Retinal pigment epithelial cell (primary cell): ENCODE results near the gene ZFAND2B.

ENCODE experiments used
- DNase-seq: peaks from one replicate; pipeline ENCODE4 v3.0.0-alpha.2; 2010; ENCODE audit warnings: low read depth
- H3K4me3 ChIP-seq: 2 replicates; pipeline ENCODE4 v1.5.1; 2011; ENCODE audit warnings: mild to moderate bottlenecking, low read length, control low read depth, moderate library complexity
- TF ChIP-seq, protein P1 (sequence below): conservative IDR thresholded peaks from 2 replicates; pipeline ENCODE4 v1.5.1; 2011; ENCODE audit warnings: low read depth, low read length, control low read depth, inconsistent platforms

Gene ZFAND2B

DNA sequence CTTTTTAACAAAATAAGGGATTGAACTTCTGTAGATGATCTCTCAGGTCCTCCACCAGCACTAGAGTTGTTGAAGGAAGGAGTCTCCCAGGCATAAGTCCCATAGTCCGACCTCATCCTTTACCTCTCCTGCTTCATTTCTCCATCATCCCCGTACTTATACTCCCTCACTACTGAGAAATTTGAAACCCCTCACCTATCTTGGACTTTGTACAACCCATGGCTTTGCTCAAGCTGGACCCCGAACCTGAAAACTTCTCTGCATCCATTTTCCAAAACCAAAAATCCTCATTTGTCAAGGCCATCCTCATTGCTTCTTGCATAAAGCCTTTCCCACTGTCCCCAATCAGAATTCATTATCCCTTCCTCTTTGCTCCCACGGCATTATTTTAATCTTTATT lies 45.5 kb upstream of the ZFAND2B start:
- H3K4me3 ChIP-seq = peak overlapping the region; percentile 72
- no peak for DNase-seq
- TF ChIP-seq, protein P1, sequence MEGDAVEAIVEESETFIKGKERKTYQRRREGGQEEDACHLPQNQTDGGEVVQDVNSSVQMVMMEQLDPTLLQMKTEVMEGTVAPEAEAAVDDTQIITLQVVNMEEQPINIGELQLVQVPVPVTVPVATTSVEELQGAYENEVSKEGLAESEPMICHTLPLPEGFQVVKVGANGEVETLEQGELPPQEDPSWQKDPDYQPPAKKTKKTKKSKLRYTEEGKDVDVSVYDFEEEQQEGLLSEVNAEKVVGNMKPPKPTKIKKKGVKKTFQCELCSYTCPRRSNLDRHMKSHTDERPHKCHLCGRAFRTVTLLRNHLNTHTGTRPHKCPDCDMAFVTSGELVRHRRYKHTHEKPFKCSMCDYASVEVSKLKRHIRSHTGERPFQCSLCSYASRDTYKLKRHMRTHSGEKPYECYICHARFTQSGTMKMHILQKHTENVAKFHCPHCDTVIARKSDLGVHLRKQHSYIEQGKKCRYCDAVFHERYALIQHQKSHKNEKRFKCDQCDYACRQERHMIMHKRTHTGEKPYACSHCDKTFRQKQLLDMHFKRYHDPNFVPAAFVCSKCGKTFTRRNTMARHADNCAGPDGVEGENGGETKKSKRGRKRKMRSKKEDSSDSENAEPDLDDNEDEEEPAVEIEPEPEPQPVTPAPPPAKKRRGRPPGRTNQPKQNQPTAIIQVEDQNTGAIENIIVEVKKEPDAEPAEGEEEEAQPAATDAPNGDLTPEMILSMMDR = no peak

DNA sequence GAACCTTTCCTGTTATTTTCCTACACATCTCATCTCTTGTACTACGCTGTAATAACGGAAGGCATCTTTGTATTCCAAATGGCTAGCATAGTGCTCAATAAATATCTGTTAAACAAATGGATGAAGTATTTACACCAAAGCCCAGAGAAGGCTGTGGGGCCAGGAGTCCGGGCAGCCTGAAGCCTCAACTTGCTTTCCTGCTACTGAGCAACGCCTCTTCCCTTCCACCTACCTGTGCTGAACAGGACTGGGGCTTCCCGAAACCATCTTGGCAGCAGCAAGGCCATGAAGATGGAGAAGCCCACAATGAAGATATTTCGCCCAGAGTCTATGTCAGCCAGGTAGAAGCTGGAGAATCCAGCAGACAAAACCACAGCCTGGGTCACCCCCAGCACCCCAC lies 43.4 kb upstream of the ZFAND2B start:
- TF ChIP-seq, protein P1 = no peak
- no peak overlapping the region for H3K4me3 ChIP-seq
- no peak for DNase-seq

DNA sequence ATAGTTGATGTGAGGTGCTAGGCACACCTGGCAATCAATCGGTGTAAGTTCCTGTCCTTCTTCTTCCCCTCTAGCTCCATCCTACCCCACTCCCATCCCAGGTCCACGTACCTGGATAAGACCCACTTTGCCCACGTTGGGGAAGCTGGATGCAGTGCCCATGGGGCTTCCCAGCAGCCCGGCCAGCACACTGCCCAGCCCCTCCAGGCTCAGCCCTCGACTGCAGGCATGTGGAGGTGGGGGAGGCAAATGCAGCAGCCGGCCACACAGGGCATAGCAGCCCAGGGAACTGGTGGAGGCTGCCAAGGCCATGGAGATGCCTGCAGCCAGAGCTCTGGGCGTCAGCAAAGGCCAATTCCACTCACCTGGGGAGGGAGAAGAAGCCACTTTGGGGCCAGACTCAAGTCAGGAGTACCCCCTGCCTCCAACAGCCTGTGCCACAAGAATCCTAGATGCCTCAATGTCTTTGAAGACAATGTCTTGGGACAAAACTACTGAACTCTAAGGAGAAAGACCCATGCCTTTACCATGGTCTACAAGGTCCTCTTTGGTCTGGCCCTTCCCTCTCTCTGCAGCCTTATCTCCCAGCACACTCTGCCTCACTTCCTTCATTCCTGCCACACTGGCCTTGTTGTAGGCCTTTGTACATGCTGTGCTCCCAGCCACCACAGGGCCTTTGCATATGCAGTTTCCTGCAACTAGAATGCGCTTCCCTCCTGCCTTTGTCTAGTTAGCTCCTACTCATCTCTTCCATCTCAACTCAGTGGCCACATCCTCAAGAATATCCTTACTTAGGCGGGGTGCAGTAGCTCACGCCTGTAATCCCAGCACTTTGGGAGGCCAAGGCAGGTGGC lies 41.3 kb upstream of the ZFAND2B start:
- no peak overlapping the region for H3K4me3 ChIP-seq
- TF ChIP-seq, protein P1 = no peak
- no peak for DNase-seq

DNA sequence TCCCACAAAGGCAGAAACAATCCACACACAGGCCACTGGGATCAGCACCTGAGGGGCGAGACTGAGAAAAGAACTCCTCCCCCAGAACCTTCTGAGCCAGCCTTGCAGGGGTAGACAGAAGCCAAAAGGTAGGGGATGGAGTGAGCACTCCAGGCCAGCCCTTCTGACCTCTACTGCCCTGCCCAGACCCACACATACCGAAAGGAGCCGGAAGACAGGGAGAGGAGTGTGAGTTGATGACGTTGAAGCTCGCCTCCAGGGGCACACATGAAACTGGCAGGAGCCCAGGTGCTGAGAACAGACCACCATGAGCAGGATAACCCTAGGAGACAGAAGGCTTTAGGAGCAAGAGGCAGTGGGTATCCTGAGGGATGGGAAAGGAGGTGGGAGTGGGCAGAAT lies 38.6 kb upstream of the ZFAND2B start:
- DNase-seq = no peak
- no peak overlapping the region for H3K4me3 ChIP-seq
- TF ChIP-seq, protein P1 = no peak

DNA sequence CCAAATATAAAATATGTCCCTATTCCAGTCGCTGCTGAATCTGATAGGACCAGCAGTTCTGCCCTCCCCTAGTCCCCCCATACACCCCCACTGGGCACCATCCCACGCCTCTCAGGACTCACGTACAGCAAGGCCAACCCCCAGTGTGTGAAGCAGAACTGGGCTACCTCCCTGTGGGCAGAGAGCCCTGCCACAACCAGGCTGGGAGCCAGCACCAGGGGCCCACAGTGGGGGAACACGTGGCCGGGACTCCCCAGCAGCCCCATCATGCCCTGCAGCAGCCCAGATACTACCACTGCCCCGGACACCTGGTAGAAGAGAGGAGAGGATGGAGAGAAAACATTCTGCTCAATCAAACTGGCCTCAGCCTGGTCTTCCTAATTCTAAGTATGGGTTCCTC lies 38.1 kb upstream of the ZFAND2B start:
- DNase-seq = no peak
- no peak overlapping the region for H3K4me3 ChIP-seq
- TF ChIP-seq, protein P1 = no peak

DNA sequence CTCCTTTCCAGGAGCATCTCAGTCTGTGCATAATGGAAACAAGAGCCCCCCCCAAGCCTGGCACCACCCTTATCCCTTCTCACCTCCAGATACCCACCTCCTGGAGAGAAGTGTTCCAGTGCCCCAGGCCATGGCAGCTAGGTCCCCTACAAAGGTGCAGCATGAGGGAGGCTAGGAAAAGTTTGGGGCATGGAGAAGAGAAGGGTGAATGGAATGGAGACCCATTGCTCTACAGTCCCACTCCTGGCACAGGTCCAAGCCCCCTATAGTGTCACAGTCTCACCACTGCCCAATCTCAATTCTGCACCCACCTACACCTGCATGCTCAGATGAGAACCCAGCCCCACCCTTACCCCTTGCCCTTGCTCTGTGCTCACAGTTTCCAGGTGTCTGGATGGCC lies 37.6 kb upstream of the ZFAND2B start:
- TF ChIP-seq, protein P1 = no peak
- no peak overlapping the region for H3K4me3 ChIP-seq
- no peak for DNase-seq

DNA sequence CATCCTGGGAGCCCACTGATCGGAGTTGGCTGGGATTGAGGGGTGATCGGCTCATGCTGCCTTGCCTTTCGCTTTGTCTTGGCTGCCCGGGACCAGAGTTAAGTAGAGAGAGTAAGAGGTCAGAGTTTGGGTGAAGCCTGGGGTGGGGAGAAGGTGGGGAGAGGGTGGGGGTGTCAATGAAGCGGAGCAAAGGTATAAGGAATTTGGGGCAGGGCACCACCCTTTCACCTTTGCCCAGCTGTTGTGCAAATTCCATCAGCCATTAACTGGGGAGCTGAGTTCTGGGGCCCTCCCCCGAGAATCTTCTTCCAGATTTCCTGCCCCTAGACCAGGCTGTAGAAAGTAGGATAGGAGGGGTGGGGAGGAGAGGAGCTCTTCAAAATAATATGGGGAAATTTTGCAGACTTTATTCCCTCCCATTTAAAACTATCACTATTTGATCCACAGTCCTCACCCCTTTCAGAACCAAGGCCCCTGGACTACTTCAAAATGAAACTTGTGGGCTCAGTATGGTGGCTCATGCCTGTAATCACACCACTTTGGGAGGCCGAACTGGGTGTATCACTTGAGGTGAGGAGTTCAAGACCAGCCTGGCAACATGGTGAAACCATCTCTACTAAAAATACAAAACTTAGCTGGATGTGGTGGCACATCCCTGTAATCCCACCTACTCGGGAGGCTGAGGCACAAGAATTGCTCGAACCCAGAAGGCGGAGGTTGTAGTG lies 36.5 kb upstream of the ZFAND2B start, which contains the start of gene SLC23A3:
Gene SLC23A3 (minus strand): TSS at position 100 of the 725 bp plus-strand sequence. CDS start 45 bp downstream, at position 55.
- TF ChIP-seq, protein P1 = no peak
- DNase-seq = no peak
- no peak within 1 kb of the TSS for H3K4me3 ChIP-seq
